H1 (cell line): Measurements from ENCODE around the gene RHEX. TPM values are rescaled to one million over a fixed set of nuclear protein-coding genes. Genes with fewer than 3 reads are reported as not detected.

Experiments used
- CTCF ChIA-PET: fragments of 300-600 bp; sonication (Branson Sonifier 250); formaldehyde crosslinking; loops from one replicate; lab custom pipeline; 2021; ENCODE audit not compliant: partially characterized antibody; lab: Charles Lee
- POLR2A ChIA-PET: fragments of 300-600 bp; sonication (Branson Sonifier 250); formaldehyde crosslinking; loops from one replicate; lab custom pipeline; 2021; ENCODE audit warnings: inconsistent platforms; ENCODE audit not compliant: partially characterized antibody; lab: Charles Lee
- DNase-seq, 2 experiments: peaks; one replicate each; pipeline versions ENCODE4 v3.0.0 to v3.0.0-alpha.2; 2010 to 2022; ENCODE audit warnings: low spot score in 2 of 2, low read depth in 1 of 2, mixed read lengths in 1 of 2
- FAIRE-seq: peaks from 2 replicates; lab custom pipeline; 2011; peaks lifted over from hg19 to GRCh38; lab: Jason Lieb, UNC
- H2AFZ ChIP-seq: 2 replicates; pipeline ENCODE4 v1.8.1; 2012; ENCODE audit warnings: low read length, inconsistent platforms
- H2AK5ac ChIP-seq: 2 replicates; pipeline ENCODE4 v1.6.1; 2013; ENCODE audit warnings: low read depth, low read length
- H2BK120ac ChIP-seq: replicated peaks from 2 replicates; pipeline ENCODE3; 2013; ENCODE audit warnings: low read depth, low read length, inconsistent platforms
- H2BK12ac ChIP-seq: 2 replicates; pipeline ENCODE4 v1.6.1; 2013; ENCODE audit warnings: low read depth, low read length
- H2BK15ac ChIP-seq: 2 replicates; pipeline ENCODE4 v1.6.1; 2013; ENCODE audit warnings: low read length
- H2BK20ac ChIP-seq: 2 replicates; pipeline ENCODE4 v1.6.1; 2013; ENCODE audit warnings: low read length
- H2BK5ac ChIP-seq: 2 replicates; pipeline ENCODE4 v1.6.1; 2013; ENCODE audit warnings: low read depth, low read length
- H3K14ac ChIP-seq: 2 replicates; pipeline ENCODE4 v1.6.1; 2013; ENCODE audit warnings: inconsistent platforms; ENCODE audit not compliant: insufficient read length
- H3K18ac ChIP-seq: 2 replicates; pipeline ENCODE4 v1.6.1; 2013; ENCODE audit warnings: low read length; ENCODE audit errors: extremely low read depth
- H3K23ac ChIP-seq: 2 replicates; pipeline ENCODE4 v1.6.1; 2013; ENCODE audit warnings: inconsistent platforms; ENCODE audit not compliant: insufficient read length
- H3K23me2 ChIP-seq: 2 replicates; pipeline ENCODE4 v1.6.1; 2013; ENCODE audit warnings: low read depth, low read length
- H3K27ac ChIP-seq: 2 replicates; pipeline ENCODE4 v1.6.1; 2011; ENCODE audit warnings: low read depth, low read length, inconsistent platforms
- H3K27me3 ChIP-seq, 4 experiments: replicated peaks in 1 of 4; 1 replicate in 1 of 4; 2 replicates in 3 of 4; pipeline versions ENCODE4 v1.6.1 to v1.8.1; 2011 to 2013; ENCODE audit warnings: low read length in 3 of 4, mild to moderate bottlenecking in 3 of 4, inconsistent platforms in 2 of 4, mixed read lengths in 2 of 4, moderate library complexity in 1 of 4; ENCODE audit not compliant: control insufficient read depth in 3 of 4, insufficient read depth in 3 of 4; ENCODE audit errors: extremely low read depth in 1 of 4
- H3K36me3 ChIP-seq, 4 experiments: 2 replicates each; pipeline versions ENCODE4 v1.6.1 to v1.8.1; 2011 to 2013; ENCODE audit warnings: mild to moderate bottlenecking in 4 of 4, low read length in 3 of 4, moderate library complexity in 2 of 4, control low read depth in 1 of 4, inconsistent platforms in 1 of 4; ENCODE audit not compliant: insufficient read depth in 4 of 4, control insufficient read depth in 2 of 4
- H3K4ac ChIP-seq: replicated peaks from 2 replicates; pipeline ENCODE3; 2013; ENCODE audit warnings: low read length, low read depth, mixed read lengths, inconsistent platforms; ENCODE audit not compliant: insufficient read length
- H3K4me1 ChIP-seq, 4 experiments: replicated peaks in 1 of 4; 1 replicate in 1 of 4; 2 replicates in 3 of 4; pipeline versions ENCODE4 v1.6.1 to v1.8.1; 2011 to 2013; ENCODE audit warnings: low read length in 3 of 4, inconsistent platforms in 2 of 4, mixed read lengths in 1 of 4; ENCODE audit not compliant: insufficient read depth in 4 of 4, control insufficient read depth in 3 of 4
- H3K4me2 ChIP-seq, 2 experiments: 2 replicates each; pipeline versions ENCODE4 v1.6.1 to v1.8.1; 2011 to 2013; ENCODE audit warnings: low read depth in 2 of 2, low read length in 2 of 2, control low read depth in 1 of 2, inconsistent platforms in 1 of 2, mild to moderate bottlenecking in 1 of 2; ENCODE audit not compliant: insufficient read depth in 1 of 2
- H3K4me3 ChIP-seq, 4 experiments: fragments of 200-600, 300-600 bp in 1 of 4; sonication (generic), shearing (Covaris generic), sonication (Bioruptor Twin) in 1 of 4; 2 replicates each; pipeline versions ENCODE4 v1.5.1 to v1.8.1; 2011 to 2016; ENCODE audit warnings: low read length in 4 of 4, low read depth in 3 of 4, control low read depth in 2 of 4, inconsistent platforms in 2 of 4, mild to moderate bottlenecking in 2 of 4, mixed read lengths in 1 of 4, moderate library complexity in 1 of 4; ENCODE audit not compliant: insufficient read depth in 2 of 4; ENCODE audit errors: extremely low read depth in 1 of 4
- H3K56ac ChIP-seq: replicated peaks from 2 replicates; pipeline ENCODE3; 2013; ENCODE audit warnings: low read depth, mild to moderate bottlenecking, mixed read lengths, low read length, inconsistent platforms; ENCODE audit not compliant: insufficient read length
- H3K79me1 ChIP-seq: 2 replicates; pipeline ENCODE4 v1.6.1; 2013; ENCODE audit warnings: low read depth, low read length, control low read depth
- H3K79me2 ChIP-seq, 2 experiments: 2 replicates each; pipeline versions ENCODE4 v1.6.1 to v1.8.1; 2012 to 2013; ENCODE audit warnings: low read length in 2 of 2, mild to moderate bottlenecking in 2 of 2, inconsistent platforms in 1 of 2; ENCODE audit not compliant: insufficient read depth in 2 of 2, control insufficient read depth in 1 of 2
- H3K9ac ChIP-seq, 4 experiments: replicated peaks in 1 of 4; 1 replicate in 1 of 4; 2 replicates in 3 of 4; pipeline versions ENCODE4 v1.6.1 to v1.8.1; 2011 to 2013; ENCODE audit warnings: low read depth in 3 of 4, low read length in 3 of 4, control low read depth in 2 of 4, mild to moderate bottlenecking in 2 of 4, moderate library complexity in 2 of 4, inconsistent platforms in 1 of 4; ENCODE audit errors: extremely low read depth in 1 of 4
- H3K9me3 ChIP-seq, 2 experiments: 2 replicates each; pipeline versions ENCODE4 v1.6.1 to v1.8.1; 2012 to 2013; ENCODE audit warnings: mild to moderate bottlenecking in 2 of 2, moderate library complexity in 2 of 2, control low read depth in 1 of 2, inconsistent platforms in 1 of 2, low read depth in 1 of 2, low read length in 1 of 2, mixed read lengths in 1 of 2; ENCODE audit not compliant: insufficient read depth in 2 of 2
- H4K20me1 ChIP-seq, 2 experiments: replicated peaks in 1 of 2; 2 replicates each; pipeline versions ENCODE3 to v1.8.1; 2011 to 2013; ENCODE audit warnings: inconsistent platforms in 2 of 2, low read length in 2 of 2, mild to moderate bottlenecking in 1 of 2; ENCODE audit not compliant: insufficient read depth in 2 of 2, control insufficient read depth in 1 of 2
- H4K5ac ChIP-seq: 2 replicates; pipeline ENCODE4 v1.6.1; 2013; ENCODE audit warnings: low read length, low read depth, mixed read lengths, inconsistent platforms; ENCODE audit not compliant: insufficient read length
- H4K8ac ChIP-seq: 2 replicates; pipeline ENCODE4 v1.8.0; 2013; ENCODE audit warnings: mild to moderate bottlenecking, moderate library complexity, low read length, inconsistent platforms; ENCODE audit not compliant: insufficient read depth; ENCODE audit errors: extremely low read depth
- H4K91ac ChIP-seq: replicated peaks from 2 replicates; pipeline ENCODE3; 2013; ENCODE audit warnings: low read length, mixed read lengths, inconsistent platforms; ENCODE audit not compliant: insufficient read length
- POLR2A ChIP-seq, 2 experiments: IDR thresholded peaks; 1 replicate in 1 of 2; 2 replicates in 1 of 2; pipeline ENCODE4 v1.6.1; 2011; ENCODE audit warnings: low read depth in 2 of 2, low read length in 2 of 2, mild to moderate bottlenecking in 2 of 2; ENCODE audit errors: control extremely low read depth in 1 of 2
- WGBS, 2 experiments: shearing (Covaris generic) in 1 of 2; methylation state at CpG; one replicate each; pipeline versions ENCODE4 v1.1.6 to v1.1.7; 2013 to 2015; ENCODE audit warnings: low lambda C conversion rate in 2 of 2, mixed read lengths in 2 of 2, inconsistent platforms in 1 of 2, low coverage in 1 of 2, missing lambda C conversion rate in 1 of 2; ENCODE audit not compliant: insufficient replicate concordance in 2 of 2, insufficient coverage in 1 of 2, insufficient read length in 1 of 2; ENCODE audit errors: extremely low coverage in 1 of 2, missing lambda C conversion rate in 1 of 2; 5-methylcytosine and 5-hydroxymethylcytosine counted together
- polyA plus RNA-seq, 7 experiments: library from polyadenylated mRNA; depleted of rRNA in 3 of 7; stranded (reverse) in 5 of 7; unstranded in 2 of 7; fragments of >200 nt in 5 of 7; fragments of 200-250 nt in 2 of 7; gene quantifications; 1 replicate in 5 of 7; 2 replicates in 1 of 7; 4 replicates in 1 of 7; pipeline versions ENCODE4 v1.2.1 to v1.2.3, GENCODE V29; 2011 to 2013; ENCODE audit warnings: missing spikeins in 2 of 7, mixed read lengths in 2 of 7
- total RNA-seq: library from RNA; stranded (reverse); fragmentation: NEBNext Ultra II Directional; extraction: Animal tissue kit (Norgen Biotek cat#: 25700); gene quantifications from 2 replicates; pipeline ENCODE4 v1.2.1, GENCODE V29; 2021

Gene RHEX
- total and polyA plus RNA-seq, 2 of the 8 experiments (the other 6 are each of a cell fraction or from before 2014, with no cell fraction given), result not detected

GRCh38 chr1:206143537-206144172 lies 90.7 kb downstream of the RHEX start:
- DNase-seq (no peak), FAIRE-seq (no peak)
- Histone ChIP-seq H3K27ac (no peak overlapping the region), H3K14ac (no peak overlapping the region), H2BK15ac (no peak overlapping the region), H4K91ac (no peak overlapping the region), H3K79me1 (no peaks in the 10 kb centered on the region), H4K8ac (no peak overlapping the region), H2AFZ (no peak overlapping the region), H2AK5ac (no peak overlapping the region), H2BK20ac (no peak overlapping the region), H3K18ac (no peak overlapping the region), H3K27me3 (no peaks in the 10 kb centered on the region), H3K4me3 (no peak overlapping the region), H3K36me3 (no peaks in the 10 kb centered on the region)
- TF ChIP-seq POLR2A (IDR thresholded peaks at IDR 0.05; ENCODE audit: control extremely low read depth in 1 of 2, low read depth in 2 of 2, low read length in 2 of 2), result no peak
- TF ChIP-seq, all 59 proteins: peak for 0
- Histone ChIP-seq H4K5ac (no peak overlapping the region), H3K79me2 (no peaks in the 10 kb centered on the region), H2BK12ac (no peak overlapping the region), H2BK5ac (no peak overlapping the region), H4K20me1 (no peaks in the 10 kb centered on the region), H3K4ac (no peak overlapping the region), H3K9ac (no peak overlapping the region), H3K4me2 (no peak overlapping the region), H3K23ac (no peak overlapping the region), H3K9me3 (no peaks in the 10 kb centered on the region), H2BK120ac (no peak overlapping the region), H3K56ac (no peak overlapping the region), H3K23me2 (no peaks in the 10 kb centered on the region), H3K4me1 (no peaks in the 10 kb centered on the region)
- POLR2A ChIA-PET, result no interaction called here
- CTCF ChIA-PET, result no interaction called here
- WGBS, 2 experiments, result 91% methylated on average over 15 of the region's 15 CpGs; no CpG with 5 or more reads in 1 of the 2 experiments
